Breast epithelium (tissue), 4 donors: ENCODE data around the gene CELF1. TPM values are rescaled to one million over a fixed set of nuclear protein-coding genes. Genes with fewer than 3 reads are reported as not detected.

Experiments used
- DNase-seq, 2 donors: peaks; one replicate each; pipeline ENCODE4 v3.0.0-alpha.2; 2019; ENCODE audit warnings: low spot score in 2 of 2
- H3K27ac ChIP-seq, 2 donors: fragments of 200-600 bp; sonication (generic) in 1 of 2; one replicate each; pipeline ENCODE4 v1.5.1; 2016 to 2019; ENCODE audit warnings: mild to moderate bottlenecking in 1 of 2
- H3K27me3 ChIP-seq, 2 donors: fragments of 200-600 bp; sonication (generic) in 1 of 2; one replicate each; pipeline versions ENCODE4 v1.5.1 to v1.6.0; 2017 to 2019; ENCODE audit warnings: control low read depth in 1 of 2, mild to moderate bottlenecking in 1 of 2
- H3K36me3 ChIP-seq: fragments of 200-600 bp; one replicate; pipeline ENCODE4 v1.5.1; 2019
- H3K4me1 ChIP-seq, 2 donors: fragments of 200-600 bp; sonication (generic); one replicate each; pipeline ENCODE4 v1.5.1; 2016 to 2019; ENCODE audit warnings: control low read depth in 1 of 2
- H3K4me3 ChIP-seq, 3 donors: fragments of 200-600 bp; sonication (generic); 1 replicate in 2 of 3; 2 replicates in 1 of 3; pipeline ENCODE4 v1.5.1; 2016 to 2019; ENCODE audit warnings: mild to moderate bottlenecking in 3 of 3, moderate library complexity in 2 of 3
- H3K9me3 ChIP-seq, 2 donors: fragments of 200-600 bp; sonication (generic) in 1 of 2; one replicate each; pipeline ENCODE4 v1.5.1; 2016 to 2019; ENCODE audit warnings: control low read depth in 1 of 2
- POLR2A ChIP-seq: fragments of 450-650 bp; IDR thresholded peaks from one replicate; pipeline ENCODE4 v1.6.1; 2016; ENCODE audit warnings: antibody characterized with exemption, mild to moderate bottlenecking, moderate library complexity
- POLR2AphosphoS5 ChIP-seq, 3 donors: sonication (generic); formaldehyde crosslinking; IDR thresholded peaks; one replicate each; pipeline ENCODE4 v1.6.1; 2017; ENCODE audit warnings: antibody characterized with exemption in 3 of 3
- intact Hi-C: fragments of 100-400 bp; cut with DNase I; formaldehyde crosslinking; loops from one replicate; pipeline ENCODE4 v1.15.1; 2023; ENCODE audit warnings: low total_unique reads
- total RNA-seq, 3 donors: library from RNA; depleted of rRNA; stranded (reverse); fragments of >200 nt; gene quantifications; one replicate each; pipeline ENCODE4 v1.1.0, GENCODE V29; 2016
- TF ChIP-seq, protein P1 (sequence below), 3 donors: fragments of 450-650 bp; IDR thresholded peaks; one replicate each; pipeline ENCODE4 v1.5.1; 2016 to 2017; ENCODE audit warnings: antibody characterized with exemption in 3 of 3, mild to moderate bottlenecking in 3 of 3, moderate library complexity in 3 of 3

CELF1 gene
- total RNA-seq, 3 donors from 2014 or later = 94.1 to 117 (median 114) TPM

DNA sequence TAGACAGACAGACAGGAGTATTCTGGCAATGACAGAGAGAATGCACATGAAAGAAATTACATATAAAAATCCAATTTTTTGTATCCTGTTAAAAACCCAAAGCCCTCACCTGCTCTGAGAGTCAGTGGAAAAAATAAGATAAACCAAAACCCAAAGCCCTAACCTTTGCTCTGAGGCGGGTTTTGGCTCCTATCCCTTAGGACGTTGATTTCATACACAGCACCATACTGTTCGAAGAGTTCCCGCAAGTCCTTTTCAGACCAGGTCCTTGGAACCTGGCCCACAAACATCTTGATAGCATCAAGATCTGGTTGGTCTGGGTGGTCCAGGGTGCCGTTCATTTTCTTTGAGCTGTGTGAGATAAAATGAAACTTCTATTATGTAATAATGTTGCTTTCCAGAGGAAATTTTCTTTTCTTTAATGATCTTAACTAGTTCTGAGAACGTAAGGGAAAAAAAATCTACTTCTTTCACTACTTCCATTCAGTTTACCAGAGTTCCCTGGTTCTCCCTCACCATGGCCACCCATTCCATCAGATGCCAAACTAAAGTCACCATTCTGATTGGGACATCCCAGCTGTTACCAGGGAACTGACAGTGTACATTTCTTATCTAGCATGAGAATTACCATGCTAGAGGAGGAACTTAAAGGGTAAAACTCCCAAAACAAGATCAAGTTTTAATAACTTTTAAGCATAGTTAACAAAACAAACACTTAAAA is 64.1 kb downstream of the CELF1 start:
- intact Hi-C loops = no loop called here

DNA sequence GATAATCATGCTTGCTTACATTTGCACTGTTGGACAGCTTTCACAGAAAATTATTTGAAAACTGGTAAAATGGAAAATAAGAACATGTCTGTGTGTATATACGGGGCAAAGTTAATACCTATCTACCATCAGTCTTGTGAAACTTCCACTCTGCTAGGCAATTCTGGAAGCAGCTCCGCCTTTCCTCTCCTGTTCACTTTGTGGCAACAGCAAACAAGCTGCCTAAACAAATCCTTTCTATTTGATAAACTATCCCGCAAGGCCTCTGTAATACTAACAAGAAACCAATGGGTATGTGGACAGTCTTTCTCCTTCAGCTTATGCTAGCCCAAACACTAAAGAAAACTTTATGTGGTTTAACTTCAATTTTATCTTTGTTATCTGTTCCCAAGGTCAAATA is 64.8 kb downstream of the CELF1 start:
- H3K27me3 ChIP-seq = no peaks in the 10 kb centered on the region
- no peaks in the 10 kb centered on the region for H3K36me3 ChIP-seq
- H3K27ac ChIP-seq = no peak overlapping the region
- no peak overlapping the region for H3K4me3 ChIP-seq
- no peak for TF ChIP-seq POLR2AphosphoS5 (IDR thresholded peaks at IDR 0.05)
- TF ChIP-seq, protein P1, sequence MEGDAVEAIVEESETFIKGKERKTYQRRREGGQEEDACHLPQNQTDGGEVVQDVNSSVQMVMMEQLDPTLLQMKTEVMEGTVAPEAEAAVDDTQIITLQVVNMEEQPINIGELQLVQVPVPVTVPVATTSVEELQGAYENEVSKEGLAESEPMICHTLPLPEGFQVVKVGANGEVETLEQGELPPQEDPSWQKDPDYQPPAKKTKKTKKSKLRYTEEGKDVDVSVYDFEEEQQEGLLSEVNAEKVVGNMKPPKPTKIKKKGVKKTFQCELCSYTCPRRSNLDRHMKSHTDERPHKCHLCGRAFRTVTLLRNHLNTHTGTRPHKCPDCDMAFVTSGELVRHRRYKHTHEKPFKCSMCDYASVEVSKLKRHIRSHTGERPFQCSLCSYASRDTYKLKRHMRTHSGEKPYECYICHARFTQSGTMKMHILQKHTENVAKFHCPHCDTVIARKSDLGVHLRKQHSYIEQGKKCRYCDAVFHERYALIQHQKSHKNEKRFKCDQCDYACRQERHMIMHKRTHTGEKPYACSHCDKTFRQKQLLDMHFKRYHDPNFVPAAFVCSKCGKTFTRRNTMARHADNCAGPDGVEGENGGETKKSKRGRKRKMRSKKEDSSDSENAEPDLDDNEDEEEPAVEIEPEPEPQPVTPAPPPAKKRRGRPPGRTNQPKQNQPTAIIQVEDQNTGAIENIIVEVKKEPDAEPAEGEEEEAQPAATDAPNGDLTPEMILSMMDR (IDR thresholded peaks at IDR 0.05) = no peak
- no peak for TF ChIP-seq POLR2A
- no peaks in the 10 kb centered on the region for H3K4me1 ChIP-seq
- DNase-seq = no peak
- H3K9me3 ChIP-seq = no peaks in the 10 kb centered on the region
- intact Hi-C loops = no loop called here

More for the DNA sequence above, 64.1 kb downstream of the CELF1 start:
- no peak for DNase-seq
- Histone ChIP-seq H3K36me3 (no peaks in the 10 kb centered on the region), H3K27ac (no peak overlapping the region), H3K4me3 (no peak overlapping the region), H3K27me3 (no peaks in the 10 kb centered on the region), H3K9me3 (no peaks in the 10 kb centered on the region), H3K4me1 (no peaks in the 10 kb centered on the region)
- TF ChIP-seq POLR2AphosphoS5 (IDR thresholded peaks at IDR 0.05) = no peak
- TF ChIP-seq, protein P1 (IDR thresholded peaks at IDR 0.05) = no peak
- TF ChIP-seq POLR2A = no peak

DNA sequence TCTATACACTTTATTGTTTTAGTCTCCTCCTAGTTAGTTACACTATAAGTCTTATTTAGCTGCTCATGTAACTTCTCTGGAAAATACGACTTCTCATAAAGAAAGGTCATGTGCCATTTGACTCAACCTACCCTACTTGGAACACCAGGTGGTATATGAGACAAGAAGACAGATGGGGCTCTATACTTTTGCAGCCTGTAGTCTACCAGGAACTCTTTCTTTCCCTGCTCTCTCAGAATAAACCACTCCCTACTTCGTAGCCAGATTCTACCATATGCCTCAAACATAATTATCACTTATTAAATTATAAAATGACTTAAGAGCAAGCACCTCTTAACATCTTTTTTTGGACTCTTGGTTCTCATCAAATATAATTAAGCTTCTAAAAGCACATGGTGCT is 65.5 kb downstream of the CELF1 start:
- Histone ChIP-seq H3K27me3 (no peaks in the 10 kb centered on the region), H3K27ac (no peak overlapping the region), H3K4me1 (no peaks in the 10 kb centered on the region), H3K36me3 (no peaks in the 10 kb centered on the region), H3K9me3 (no peaks in the 10 kb centered on the region), H3K4me3 (no peak overlapping the region)
- TF ChIP-seq POLR2A = no peak
- TF ChIP-seq POLR2AphosphoS5 (IDR thresholded peaks at IDR 0.05) = no peak
- TF ChIP-seq, protein P1 (IDR thresholded peaks at IDR 0.05) = no peak
- intact Hi-C loops = no loop called here
- no peak for DNase-seq

DNA sequence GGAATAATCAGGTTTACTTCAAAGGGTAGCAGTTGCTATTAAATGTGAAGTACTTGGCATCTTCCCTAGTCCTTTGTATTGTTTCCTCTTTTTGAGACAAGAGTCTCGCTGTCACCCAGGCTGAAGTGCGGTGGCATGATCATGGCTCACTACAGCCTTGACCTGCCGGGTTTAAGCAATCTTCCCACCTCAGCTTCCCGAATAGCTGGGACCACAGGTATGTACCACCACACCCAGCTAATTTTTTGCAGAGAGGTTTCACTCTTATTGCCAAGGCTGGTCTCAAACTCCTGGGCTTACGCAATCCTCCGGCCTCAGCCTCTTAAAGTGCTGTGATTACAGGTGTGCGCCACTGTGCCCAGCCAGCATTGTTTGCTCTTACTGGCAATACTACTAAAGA is 67.8 kb downstream of the CELF1 start:
- H3K27ac ChIP-seq = no peak overlapping the region
- TF ChIP-seq POLR2AphosphoS5 (IDR thresholded peaks at IDR 0.05) = no peak

DNA sequence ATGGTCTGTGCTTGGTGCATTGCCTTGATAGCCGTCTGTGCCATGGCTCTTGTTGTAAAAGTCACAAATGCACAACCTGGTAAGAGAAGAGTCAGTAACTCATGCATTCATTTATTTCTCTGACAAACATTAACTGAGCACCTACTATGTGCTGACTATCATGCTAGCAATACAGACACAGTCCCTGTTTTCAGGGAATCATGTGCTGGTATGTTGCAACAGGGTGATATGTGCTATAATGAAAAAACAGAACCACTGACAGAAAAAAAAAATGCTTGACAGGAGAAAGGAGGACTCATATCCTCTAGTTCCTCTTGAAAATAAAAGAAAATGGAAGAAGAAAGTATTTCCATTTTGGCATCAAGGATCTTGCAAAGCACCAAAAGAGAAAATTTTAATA is 69.5 kb downstream of the CELF1 start:
- Histone ChIP-seq H3K4me1 (no peaks in the 10 kb centered on the region), H3K4me3 (no peak overlapping the region), H3K27me3 (no peaks in the 10 kb centered on the region), H3K9me3 (no peaks in the 10 kb centered on the region), H3K36me3 (peaks cover 5% of the 10 kb centered on the region), H3K27ac (no peak overlapping the region)
- TF ChIP-seq, protein P1 (IDR thresholded peaks at IDR 0.05) = no peak
- no peak for TF ChIP-seq POLR2A
- TF ChIP-seq POLR2AphosphoS5 (IDR thresholded peaks at IDR 0.05) = no peak
- intact Hi-C loops = no loop called here
- no peak for DNase-seq

More for the DNA sequence above, 67.8 kb downstream of the CELF1 start:
- no peaks in the 10 kb centered on the region for H3K9me3 ChIP-seq
- no peaks in the 10 kb centered on the region for H3K27me3 ChIP-seq
- no peak for DNase-seq
- intact Hi-C loops = no loop called here
- no peaks in the 10 kb centered on the region for H3K4me1 ChIP-seq
- no peak overlapping the region for H3K4me3 ChIP-seq
- H3K36me3 ChIP-seq = peaks cover 5% of the 10 kb centered on the region
